Hindlimb muscle (tissue), 1 donor: ENCODE measurements around the gene RRP9. TPM values are rescaled to one million over a fixed set of nuclear protein-coding genes. Genes with fewer than 3 reads are reported as not detected.

Experiments
- DNase-seq: peaks from one replicate; pipeline ENCODE4 v3.0.0-alpha.2; 2013
- polyA plus RNA-seq: library from polyadenylated mRNA; unstranded; fragments of 120-200 nt; gene quantifications from one replicate; pipeline ENCODE4 v1.2.1, GENCODE V29; 2013; ENCODE audit not compliant: insufficient read length

Gene RRP9
- polyA plus RNA-seq, 1 donor: 15.9 TPM

DNA sequence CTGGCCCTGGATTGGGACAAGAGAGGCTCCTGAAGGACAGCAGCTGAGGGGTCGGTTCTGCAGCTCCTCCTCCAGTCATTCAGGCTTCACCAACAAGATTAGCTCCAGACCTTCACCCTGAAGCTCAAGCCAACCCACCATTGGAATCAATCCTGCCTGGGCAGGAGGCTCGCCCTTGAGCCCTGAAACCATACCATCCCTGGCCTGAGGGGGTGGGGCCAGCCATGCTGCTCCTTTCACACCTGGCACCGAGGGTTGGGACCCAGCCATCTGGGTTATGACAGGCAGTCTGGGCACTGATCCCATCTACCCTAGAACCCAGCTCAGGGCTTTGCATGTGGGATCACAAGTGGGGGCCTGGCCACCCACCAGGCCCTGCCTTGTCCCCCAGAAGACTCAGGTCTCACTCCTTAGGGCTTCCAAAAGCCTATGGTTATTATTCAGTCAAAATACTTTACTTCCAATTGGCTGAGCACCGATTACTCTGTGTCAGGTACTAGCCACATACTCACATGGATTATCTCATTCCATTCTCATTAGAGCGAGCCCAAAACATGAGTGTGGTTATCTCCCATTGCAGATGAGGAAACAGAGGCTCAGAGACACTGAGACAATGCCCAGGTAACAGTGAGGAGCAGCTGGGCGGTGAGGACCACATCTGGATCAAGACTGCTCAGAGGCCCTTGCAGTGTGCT, 29.0 kb upstream of the RRP9 start:
- DNase-seq: no peak

DNA sequence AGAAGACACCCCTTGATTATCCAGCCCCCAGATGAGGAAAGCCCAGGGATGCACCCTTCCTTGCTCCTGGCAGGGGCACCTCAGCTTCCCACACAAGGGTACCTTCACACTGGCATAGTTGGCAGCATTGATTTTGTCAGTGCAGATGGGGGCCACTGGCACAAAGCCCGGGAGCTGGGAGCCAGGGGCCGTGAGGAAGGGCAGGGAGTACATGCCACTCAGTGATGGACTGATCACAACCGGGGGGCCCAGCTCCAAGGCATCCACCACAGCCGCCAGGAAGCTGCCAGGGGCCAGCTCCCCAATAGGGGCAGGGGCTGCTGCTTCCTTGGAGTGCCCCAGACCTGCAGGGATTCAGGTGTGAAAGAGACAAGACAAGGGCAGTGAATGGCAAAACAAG, 28.1 kb upstream of the RRP9 start:
- no peak for DNase-seq

DNA sequence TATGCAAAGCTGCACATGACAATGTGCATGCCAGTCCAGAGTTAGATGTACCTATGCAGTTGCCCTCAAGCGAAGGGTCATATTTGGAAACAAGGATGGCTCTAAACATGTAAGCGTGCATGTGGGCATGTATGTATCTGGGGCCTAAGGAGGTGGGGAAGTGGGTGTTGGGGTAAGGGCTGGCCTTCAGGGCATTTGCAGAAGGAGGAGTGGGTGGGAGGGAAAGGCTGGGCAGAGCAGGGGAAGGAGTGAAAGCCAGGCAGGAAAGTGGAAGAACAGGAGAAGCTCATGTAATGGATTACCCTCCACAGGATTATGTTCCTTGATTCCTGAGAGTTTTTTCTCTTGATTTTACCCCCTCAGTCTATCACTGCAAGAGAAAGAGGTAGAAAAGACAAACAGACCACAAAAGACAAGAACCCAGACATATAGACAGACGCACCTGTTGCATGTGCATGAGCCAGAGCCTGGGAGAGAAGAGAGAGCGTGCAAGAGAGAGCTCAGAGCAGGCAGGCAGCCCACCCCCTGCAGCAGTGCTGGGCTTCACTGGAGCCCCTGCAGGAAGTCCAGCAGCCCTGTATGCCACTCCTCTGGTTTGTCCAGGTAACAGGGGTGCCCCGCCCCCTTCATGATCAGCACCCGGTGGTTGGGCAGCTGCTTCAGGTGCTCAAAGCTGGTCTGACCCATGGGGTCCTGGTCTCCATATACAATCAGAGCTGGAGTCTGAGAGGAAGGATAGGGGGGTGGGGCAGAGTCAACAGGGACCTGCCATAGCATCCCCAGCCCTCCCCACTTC, 27.4 kb upstream of the RRP9 start:
- no peak for DNase-seq

GRCh38 chr3:51968170-51968775, 26.6 kb upstream of the RRP9 start:
- no peak for DNase-seq

DNA sequence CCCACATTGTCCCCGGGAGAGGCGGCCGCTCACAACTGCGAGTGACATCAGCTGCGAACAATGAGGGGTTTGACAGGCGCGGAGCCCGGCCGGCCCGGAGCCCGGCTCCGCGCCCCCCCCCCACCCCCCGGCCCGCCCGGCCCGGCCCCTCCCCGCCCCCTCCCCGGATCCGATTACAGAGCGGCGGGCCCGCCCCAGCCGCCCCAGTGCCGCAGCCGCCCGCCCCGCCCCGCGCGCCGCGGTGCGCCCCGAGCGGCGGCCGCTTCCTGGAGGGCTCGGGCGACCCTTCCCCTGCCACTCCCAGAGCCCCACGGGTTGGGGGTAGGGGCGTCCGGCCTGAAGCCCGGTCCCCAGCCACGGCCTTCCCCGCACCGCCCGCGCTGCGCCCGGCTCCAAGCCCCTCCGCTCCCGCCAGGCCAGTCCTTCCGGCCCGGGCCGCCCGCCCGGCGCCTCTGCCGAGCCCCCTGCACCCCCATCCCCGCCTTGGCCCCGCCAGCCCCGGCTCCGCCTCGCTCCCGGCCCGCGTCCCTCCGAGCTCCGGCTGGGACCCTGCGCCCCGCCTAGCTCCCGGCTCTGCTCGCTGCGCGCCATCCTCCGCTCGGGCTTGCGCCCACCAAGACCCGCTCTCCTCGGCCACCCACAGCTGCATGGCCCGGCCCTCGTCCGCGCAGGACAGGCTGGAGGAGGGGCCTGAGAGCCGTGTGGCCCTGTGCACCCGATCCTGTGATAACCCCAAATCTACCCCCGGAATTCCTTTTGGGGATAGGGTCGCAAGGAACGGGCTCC, 25.9 kb upstream of the RRP9 start, which contains the start of gene PCBP4:
PCBP4 (minus strand) TSS at position 71 of the 786 bp plus-strand sequence. CDS start 6,214 bp downstream, outside the sequence.
- DNase-seq: peak; percentile 68

GRCh38 chr3:51966922-51967383, 25.2 kb upstream of the RRP9 start:
- DNase-seq: no peak

GRCh38 chr3:51966486-51966885, 24.8 kb upstream of the RRP9 start:
- DNase-seq: no peak

DNA sequence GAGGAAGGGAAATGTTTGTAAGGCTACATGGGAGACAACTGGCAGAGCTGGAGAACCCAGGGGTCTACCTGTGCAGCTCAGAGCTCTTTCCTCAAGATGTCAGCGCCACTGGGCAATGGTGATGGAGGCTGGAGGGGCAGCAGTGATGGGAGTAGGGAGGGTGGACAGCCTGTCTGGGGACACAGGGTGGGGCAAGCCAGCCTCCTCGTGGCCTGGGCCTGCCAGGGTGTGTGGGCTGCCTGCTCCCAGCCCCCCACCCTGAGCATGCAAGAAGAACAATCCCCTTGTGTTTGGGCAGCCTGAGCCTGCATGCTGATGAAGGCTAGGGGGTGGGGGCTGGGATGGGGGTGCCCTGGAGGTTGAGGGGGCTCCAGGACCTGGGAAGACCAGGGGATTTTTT, 24.3 kb upstream of the RRP9 start:
- no peak for DNase-seq

- DNase-seq: no peak
Observed at GRCh38 chr3:51964521-51964920, 22.8 kb upstream of the RRP9 start.

DNA sequence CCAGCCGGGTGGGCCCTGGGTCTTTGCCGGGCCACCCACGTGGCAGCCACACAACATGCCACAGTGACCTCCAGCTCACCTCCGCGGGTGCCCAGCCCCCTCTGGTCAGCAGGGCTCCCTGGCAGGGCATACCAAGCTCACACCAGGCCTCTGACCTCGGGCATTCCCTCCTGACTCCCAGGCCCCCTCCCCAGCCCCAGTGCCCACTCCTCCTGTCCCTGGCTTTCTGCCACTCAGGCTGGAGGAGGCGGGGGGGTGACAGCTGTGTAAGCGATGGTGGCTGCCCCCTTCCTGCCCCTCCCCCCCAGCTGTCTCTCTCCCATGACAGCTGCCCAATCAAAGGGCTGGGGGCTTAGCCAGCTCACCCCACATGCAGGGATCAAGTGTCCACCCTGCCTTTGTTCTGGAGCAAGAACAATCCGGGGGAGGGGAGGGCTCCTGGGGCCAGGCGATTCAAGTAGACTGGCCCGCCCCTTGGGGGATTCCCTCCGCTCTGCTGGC, 22.3 kb upstream of the RRP9 start:
- DNase-seq: no peak

- no peak for DNase-seq
Observed at GRCh38 chr3:51962854-51963530, 21.3 kb upstream of the RRP9 start.

DNA sequence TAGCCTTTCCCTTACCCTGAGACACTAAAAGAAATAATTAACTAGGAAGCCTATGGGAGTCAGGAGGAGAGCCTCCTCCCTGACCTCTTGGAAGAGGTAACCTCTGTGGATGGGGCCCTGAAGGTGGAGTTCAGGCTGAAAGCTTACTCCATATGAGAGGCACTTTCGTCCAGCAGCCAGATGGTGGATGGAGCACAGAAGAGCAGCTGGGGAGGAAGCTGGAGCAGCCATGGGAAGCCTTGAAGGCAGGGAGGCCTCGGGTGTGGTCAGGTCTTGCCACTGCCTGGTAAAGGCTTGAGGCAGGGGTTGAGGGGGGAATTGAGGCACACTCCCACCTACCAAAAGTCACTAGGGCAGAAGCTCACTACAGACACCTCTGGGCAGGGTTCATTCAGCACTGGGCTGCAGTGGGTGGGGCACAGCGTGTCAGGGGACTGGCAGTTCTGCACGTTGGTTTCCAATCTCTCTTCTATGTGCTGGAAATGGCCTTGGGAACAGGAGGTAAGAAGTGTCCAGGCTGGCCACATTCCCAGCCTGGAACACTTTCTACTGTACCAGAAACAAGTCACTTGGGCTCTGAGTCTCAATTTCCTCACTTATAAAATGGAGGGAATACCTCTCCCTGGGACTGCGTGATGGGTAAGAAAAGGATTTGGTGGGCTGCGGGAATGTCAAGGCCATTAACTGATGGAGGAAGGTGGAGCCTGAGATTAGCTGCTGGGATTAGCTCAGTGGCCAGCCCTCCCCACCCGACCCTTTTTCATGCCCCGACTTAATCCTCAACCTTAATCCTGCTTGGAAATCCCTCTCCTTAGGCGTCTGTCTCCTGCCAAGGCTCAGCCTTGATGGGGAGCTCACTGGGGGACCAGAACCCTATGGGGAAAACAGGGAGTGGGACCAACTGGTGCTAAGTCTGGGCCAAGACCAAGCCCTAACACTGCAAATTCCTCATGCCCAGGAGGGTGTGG, 20.2 kb upstream of the RRP9 start:
- DNase-seq: no peak

- DNase-seq: no peak
Observed at GRCh38 chr3:51961011-51961410, 19.3 kb upstream of the RRP9 start.

- no peak for DNase-seq
Observed at GRCh38 chr3:51960386-51960785, 18.7 kb upstream of the RRP9 start.

DNA sequence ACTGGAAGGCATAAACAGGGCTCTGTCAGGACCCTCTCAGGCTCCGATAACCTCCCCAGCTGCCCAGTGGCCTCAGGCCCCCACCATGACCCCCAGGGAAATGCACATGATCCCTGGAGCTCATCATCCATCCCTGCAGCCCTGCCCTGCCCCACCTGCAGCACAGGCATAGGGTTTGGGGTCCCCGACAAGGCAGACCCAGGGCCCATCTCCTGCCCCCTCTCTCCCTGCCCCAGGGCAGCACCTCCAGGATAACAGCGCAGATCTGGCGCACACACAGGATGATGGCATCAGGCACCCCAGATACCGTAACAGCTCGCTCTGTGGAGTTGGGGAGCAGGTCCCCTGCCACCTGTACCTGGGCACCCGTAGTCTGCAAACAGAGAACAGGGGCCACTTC, 17.9 kb upstream of the RRP9 start:
- DNase-seq: no peak

DNA sequence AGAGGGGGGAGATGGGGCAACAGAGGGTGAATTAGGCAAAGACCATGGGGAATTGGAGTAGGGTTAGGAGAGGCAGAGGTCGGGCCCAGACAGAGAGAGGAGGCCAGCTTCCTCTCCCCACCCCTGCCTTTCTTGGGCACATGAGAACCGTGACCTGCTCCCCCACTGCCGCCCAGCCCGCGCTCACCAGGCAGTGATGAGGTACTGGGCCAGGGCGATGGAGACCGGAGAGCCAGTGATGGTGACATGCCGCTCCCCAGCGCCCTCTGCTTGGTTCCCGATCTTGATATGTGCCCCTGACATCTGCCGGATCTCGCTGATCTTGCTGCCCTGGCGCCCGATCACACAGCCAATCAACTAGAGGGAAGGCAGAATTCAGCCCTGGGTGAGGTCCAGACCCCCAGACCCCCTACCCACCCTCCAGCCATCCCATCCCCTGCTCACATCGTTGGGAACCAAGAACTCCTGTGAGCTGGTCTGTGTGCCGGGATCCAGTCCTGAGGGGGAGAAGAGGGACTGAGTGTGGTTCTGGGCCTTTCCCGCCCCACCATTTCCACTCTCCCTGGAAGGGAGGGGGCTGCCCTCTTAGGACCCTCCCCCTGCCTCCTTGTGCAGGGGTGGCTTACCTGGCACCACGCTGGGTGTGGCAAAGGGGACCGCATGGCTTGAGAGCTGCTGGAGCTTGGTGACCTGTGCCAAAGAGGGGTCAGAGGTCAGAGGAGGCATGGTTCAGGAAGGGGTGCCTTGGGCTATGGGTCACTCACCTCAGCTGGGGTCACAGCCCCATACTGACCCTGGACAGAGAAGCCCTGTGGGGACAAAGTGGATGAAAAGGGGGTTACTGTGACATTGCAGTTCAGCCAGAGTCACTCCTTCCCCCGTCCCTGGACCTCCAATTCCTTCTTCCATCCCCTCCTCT, 17.2 kb upstream of the RRP9 start:
- no peak for DNase-seq

GRCh38 chr3:51957520-51958205, 16.0 kb upstream of the RRP9 start:
- DNase-seq: no peak

GRCh38 chr3:51955893-51956770, 14.4 kb upstream of the RRP9 start:
- peak; percentile 70 for DNase-seq
